HG02571 (cell line): Measurements from ENCODE around the gene ANKRD22.
"Not testable (repeated sequence)": the region's sequence is repeated elsewhere in the genome, so short reads cannot be mapped to it uniquely, and the experiment has no call there.

Experiments
- ATAC-seq: cut with Tn5 transposase; IDR thresholded peaks from one replicate; pipeline ENCODE4 v1.9.1; 2021; ENCODE audit warnings: mild to moderate bottlenecking, moderate library complexity; ENCODE audit not compliant: unreplicated experiment

ANKRD22 gene

GRCh38 chr10:88851706-88852105 lies at the start of gene ANKRD22:
Gene ANKRD22 (minus strand): TSS chr10:88851844. CDS start chr10:88851607, 237 bp downstream.
- ATAC-seq, result no peak

GRCh38 chr10:88899886-88900285 lies 48.2 kb upstream of the ANKRD22 start:
- ATAC-seq, result no peak

DNA sequence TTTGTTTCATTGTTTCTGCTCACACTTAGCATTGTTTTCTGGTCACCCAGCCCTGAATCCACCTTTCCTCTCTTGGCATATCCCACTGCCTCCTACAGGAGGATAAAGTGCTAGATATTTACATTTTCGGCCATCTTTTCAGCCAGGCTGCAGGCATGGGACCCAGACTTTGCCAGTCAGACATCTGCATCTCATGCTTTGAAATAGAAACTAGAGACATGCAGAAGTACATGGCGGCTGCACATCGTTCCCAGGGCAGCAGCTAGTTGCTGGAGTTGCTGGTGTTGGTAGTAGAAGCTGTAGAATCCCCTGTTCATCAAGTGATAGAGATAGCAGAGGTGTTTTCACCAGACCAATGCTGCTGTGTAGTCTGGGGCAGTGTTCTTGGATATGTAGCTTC lies 47.1 kb upstream of the ANKRD22 start:
- ATAC-seq, result no peak

- ATAC-seq, result no peak
These were observed 45.6 kb upstream of the ANKRD22 start for GRCh38 chr10:88896994-88897853.

DNA sequence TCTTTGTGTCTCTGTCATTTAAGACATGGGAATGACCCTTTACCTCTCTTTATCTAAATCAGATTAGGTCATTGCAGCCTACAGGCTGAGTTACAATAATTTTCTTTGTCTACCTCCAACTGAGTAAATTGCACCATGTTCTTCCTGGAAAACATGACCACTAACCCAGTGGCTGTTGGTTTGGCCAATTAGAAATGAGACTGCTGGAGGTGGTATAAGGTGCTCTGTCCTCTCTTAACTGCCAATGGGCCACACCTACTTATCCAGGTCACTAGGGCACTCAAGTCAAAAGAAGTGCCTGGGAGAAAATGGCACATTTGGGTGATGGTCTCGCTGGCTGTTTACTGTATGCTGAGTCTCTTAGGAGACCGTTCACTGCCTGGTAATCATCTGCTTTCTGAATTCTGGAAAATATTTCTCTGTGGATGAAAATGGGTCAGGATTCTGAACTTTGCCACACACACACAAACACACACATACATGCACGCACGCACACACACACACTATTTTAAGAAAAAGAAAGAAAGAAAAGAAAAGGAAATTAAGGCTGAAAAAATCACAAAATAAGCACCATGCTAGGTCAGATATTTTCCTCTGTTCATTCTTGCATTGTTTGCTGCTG lies 44.8 kb upstream of the ANKRD22 start:
- no peak for ATAC-seq

GRCh38 chr10:88895250-88895649 lies 43.6 kb upstream of the ANKRD22 start:
- no peak for ATAC-seq

GRCh38 chr10:88893611-88894010 lies 42.0 kb upstream of the ANKRD22 start:
- no peak for ATAC-seq

- no peak for ATAC-seq
These were observed 40.8 kb upstream of the ANKRD22 start for GRCh38 chr10:88892222-88892967.

DNA sequence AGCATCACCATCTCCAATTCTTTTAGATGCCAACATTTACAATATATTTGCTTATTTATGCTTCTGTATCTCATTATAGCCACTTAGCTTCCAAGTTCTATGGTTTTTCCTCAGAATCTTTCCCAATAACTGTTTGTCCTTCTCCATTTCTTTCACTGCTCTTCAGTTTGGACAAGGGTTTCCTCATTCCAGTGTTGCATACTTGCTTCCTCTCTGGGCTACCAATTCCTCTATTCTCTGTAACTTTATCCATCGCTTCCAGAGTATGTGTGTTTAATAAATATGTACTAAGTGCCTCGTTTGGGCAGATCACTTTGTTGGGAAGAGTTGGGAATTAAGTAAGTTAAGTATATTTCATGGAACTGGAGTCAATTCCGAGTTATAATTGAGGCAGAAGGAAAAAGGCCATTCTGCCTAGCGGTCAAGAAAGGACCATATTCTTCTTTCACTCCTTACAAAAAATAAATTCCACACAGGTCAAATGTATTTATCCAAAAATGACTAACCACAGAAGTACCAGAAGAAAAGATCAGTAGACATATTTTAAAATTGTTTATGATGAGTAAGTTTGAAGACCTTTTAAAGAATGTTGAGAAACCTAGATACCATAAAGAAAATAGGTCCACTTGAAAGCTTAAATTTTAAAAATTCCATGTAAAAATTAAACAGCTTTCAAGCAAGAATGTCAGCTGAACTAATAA lies 39.2 kb upstream of the ANKRD22 start:
- no peak for ATAC-seq

DNA sequence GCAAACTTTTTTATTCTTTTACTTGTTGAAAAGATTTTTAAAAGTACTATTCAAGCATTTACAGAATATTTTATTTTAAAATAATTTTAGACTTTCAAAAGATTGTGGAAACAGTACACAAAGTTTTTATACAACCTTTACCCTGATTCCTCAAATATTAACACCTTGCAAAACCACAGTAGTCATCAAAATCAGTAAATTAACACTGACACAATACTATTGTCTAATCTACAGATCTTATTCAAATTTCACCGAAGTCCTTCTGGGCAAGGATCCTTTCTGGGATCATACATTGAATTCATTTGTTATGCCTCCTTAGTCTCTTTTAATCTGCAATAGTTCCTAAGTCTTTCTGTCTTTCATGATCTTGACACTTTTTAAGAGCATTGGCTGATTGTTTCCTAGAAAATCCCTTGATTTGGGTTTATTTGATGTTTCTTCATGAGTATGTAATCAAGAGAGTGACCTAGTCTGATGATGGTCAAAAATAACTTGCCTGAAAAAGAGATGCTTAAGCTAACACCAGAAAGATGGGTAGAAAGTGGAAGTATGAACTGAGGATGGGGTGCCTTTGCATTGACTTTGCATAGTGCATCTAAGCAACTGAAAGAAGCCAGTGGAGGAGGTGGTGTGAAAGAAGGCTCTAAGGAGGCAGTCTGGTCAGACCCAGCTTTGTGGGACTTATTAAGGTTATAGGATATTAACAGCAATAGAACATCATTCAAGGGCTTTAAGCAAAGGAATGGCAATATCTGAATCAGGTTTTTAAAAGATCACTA lies 38.1 kb upstream of the ANKRD22 start:
- ATAC-seq, result peak; percentile 76

GRCh38 chr10:88888810-88889445 lies 37.3 kb upstream of the ANKRD22 start:
- ATAC-seq, result no peak

DNA sequence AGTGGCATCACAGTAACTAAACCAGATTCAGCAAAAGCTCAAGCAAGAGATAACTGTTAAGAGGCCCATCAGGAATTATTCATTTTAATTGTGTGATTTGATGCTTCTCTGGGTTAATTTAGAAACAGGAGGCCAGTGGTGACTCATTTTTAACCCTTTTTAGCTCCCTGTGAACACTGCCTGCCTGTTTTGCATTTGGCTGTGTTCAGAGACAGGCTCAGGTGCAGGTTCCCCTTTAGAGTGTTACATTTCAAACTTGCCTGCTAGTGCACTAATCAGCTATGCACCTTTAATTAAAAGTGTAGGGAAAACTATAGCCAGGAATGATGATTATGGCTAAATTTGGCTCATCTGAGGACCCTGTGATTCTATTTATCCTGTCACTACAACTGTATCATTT lies 34.9 kb upstream of the ANKRD22 start:
- peak; percentile 53 for ATAC-seq

DNA sequence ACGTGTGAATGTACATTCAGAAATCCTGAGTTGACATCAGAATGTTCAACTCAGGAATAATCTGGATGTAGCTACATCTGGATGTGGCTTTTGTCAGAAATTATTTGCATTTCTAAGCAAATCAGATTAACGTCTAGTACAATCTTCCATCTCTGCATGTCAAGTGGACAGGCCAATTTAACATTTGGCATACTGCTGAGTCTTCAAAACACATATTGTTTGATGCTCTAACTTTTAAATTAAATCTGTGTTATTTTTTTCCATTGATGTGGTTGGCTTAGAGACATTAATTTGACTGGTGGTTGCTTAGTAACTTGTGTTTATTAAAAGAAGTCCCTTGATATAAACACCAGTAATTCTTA lies 31.8 kb upstream of the ANKRD22 start:
- no peak for ATAC-seq

DNA sequence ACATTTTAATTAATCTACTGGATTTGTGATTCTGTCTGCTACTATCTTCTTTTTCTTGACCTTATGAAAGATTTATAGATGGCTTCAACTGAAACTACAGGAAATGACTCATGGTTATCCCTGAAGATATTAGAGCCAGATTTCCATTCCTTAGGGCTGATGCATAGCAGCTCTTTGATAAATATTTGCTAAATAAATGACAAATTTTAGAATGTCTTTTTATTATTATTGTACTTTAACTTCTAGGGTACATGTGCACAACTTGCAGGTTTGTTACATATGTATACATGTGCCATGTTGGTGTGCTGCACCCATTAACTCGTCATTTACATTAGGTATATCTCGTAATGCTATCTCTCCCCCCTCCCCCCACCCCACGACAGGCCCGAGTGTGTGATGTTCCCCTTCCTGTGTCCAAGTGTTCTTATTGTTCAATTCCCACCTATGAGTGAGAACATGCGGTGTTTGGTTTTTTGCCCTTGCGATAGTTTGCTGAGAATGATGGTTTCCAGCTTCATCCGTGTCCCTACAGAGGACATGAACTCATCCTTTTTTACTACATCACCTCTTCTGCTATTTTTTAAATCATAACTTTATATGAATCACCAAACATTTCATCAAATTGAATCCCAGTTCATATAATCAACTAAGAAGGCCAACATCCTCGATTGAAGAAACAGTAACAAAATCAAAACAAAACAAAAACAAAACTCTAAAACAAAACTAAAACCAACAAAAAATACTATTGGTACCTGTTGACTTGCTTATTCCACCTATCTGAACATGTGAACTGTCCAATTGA lies 31.2 kb upstream of the ANKRD22 start:
- not testable (repeated sequence) for ATAC-seq

DNA sequence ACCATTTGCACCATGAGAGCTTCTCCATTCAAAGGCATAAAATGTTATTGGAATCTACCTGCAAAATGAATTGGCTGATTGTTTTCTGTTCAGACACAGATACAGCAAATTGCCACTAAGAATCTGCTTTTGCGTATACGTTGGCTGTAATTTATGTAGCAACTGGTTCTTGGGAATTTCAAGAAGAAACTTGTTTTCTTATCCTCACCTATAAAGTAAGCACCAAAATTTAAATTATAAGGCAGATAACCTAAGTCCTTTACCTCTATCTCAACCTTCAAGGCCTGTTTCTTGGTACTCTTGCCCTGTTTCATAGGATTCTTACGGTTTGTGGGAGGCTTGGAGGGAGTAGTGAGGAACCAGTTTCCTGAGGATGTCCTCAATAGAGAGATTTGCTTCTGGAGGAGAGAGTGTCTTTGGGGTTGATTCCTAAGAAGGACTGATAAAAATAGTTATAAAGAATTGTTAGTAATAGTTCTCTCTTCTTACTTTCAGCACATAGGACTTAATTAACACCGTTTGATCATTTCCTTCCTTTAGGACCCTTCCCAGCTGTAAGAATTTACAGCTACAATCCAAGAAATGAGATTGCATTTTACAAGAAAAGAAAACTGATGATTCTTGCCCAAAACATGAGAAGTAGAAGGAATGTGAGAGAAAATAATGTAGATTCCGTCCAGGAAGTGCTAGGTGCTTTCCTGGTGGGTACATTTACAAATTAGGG lies 30.4 kb upstream of the ANKRD22 start:
- ATAC-seq, result no peak

DNA sequence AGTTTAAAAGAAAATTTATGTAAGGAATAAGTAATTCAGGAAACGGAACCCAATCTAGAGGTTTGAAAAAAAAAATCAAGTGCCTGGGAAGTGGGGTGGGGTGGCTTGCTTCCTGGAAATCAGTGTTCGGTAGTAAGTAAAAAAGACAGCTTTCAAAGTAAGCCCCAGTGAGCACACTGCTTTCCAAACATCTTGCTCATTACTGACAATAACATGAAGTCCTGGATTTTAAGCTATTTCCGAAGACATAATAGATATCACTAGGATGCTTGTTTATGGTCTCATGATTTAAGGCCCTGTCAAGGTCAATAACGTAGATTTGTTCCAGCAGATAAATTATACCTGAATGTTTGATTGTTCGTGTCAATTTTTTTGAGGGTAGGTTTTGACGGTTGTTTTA lies 29.7 kb upstream of the ANKRD22 start:
- ATAC-seq, result no peak

DNA sequence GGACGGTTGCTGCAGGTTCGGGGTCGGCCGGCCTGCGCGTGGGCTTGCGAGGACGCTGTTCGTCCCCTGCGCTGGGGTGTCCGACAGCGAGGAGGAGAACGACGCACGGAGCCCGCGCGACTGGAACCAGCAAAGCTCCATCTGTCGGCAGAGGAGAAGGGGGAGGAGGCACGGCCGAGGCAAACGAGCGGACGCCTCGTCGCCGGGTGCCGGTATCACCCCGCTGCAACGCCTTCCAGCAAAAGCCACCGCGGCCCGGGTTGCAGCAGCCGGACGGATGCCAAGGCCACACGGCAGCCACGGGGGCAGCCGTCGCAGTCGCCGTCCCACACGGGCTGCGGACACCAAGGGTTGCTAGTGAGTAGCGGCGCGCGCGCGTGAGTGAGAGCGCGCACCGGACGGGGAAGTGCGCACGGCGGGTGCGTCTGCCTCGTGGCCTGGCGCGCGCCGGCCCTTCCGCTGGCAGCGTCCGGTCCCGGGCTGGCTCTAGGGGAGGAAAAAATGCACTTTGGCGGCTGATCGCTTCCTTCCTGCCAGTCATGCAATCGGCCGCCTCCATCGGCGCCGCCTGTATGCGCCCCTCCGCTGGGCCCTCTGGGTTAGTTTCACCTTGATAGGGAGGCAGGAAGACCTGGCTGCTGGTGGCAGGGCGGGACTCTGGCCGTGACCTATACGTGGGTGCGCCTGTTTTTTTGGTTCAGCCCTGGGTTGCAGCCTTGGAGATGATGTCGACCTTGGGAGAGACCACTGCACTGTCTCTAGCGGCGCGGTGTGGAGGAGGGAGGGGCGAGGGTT lies 28.8 kb upstream of the ANKRD22 start:
- ATAC-seq, result peak; percentile 71
